ENCODE results near the gene ENPP5. TPM values are rescaled to one million over a fixed set of nuclear protein-coding genes. Genes with fewer than 3 reads are reported as not detected.

ENPP5 gene
- total RNA-seq, 2 experiments from 2014 or later = 1.4 to 2.0 TPM

DNA sequence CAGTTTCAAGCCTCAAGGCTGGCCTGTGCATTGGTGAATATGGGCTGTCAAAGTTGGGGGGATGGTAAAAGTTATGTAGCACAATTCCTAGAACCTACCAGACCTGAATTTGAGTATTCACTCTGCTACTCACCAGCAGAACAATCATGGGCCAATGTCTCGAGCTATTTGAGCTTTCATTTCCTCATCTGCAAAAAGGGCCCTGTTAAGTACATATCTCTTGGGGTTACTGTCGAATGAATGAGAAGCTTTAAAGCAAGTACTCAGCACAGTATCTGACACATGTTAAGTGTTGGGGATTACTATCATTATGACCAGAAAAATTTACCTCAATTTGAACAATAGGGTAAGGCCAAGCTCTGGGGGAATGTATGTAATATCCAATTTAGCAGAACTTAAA is 54.5 kb downstream of the ENPP5 start:
- H3K36me3 Mint-ChIP-seq = peaks cover 20% of the 10 kb centered on the region
- no peak overlapping the region for H3K27ac Mint-ChIP-seq
- DNase-seq (no peak), ATAC-seq (ENCODE audit: low read depth) (no peak)
- POLR2A ChIA-PET = no interaction called here
- peaks cover 5% of the 10 kb centered on the region for H3K9me3 Mint-ChIP-seq
- H3K4me3 Mint-ChIP-seq = no peak overlapping the region
- no peaks in the 10 kb centered on the region for H3K27me3 Mint-ChIP-seq
- peaks cover 2% of the 10 kb centered on the region for H3K4me1 Mint-ChIP-seq

GRCh38 chr6:46115634-46116033 is 55.1 kb downstream of the ENPP5 start:
- Mint-ChIP-seq H3K4me1 (peaks cover 2% of the 10 kb centered on the region), H3K27ac (no peak overlapping the region), H3K4me3 (no peak overlapping the region), H3K36me3 (peaks cover 16% of the 10 kb centered on the region), H3K9me3 (peaks cover 4% of the 10 kb centered on the region), H3K27me3 (no peaks in the 10 kb centered on the region)
- POLR2A ChIA-PET = no interaction called here
- DNase-seq (no peak), ATAC-seq (ENCODE audit: low read depth) (no peak)

DNA sequence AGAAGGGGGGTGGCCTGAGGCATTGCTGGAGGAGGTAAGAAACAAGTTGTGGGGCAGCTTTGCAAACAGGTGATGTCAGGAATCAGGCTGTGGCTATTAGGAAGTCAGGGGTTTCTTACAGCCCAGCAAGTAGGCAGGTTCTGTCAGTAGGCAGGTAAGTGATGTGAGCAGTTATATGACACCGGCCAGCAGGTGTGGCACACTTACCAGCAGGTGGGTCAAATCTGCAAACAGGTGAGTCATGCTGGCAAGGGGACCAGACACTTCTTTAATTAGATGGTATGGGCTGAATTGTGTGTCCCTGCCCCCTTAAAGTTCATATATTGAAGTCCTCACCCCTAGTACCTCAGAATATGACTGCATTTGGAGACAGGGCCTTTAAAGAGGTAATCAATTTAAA is 57.4 kb downstream of the ENPP5 start:
- Mint-ChIP-seq H3K4me1 (peaks cover 2% of the 10 kb centered on the region), H3K9me3 (peaks cover 10% of the 10 kb centered on the region), H3K27me3 (no peaks in the 10 kb centered on the region), H3K4me3 (no peak overlapping the region), H3K36me3 (peaks cover 9% of the 10 kb centered on the region), H3K27ac (no peak overlapping the region)
- POLR2A ChIA-PET = no interaction called here
- ATAC-seq (ENCODE audit: low read depth) = no peak
- DNase-seq = no peak

Other genes with a start within 250 kb of the ENPP5 start
- gene CLIC5, start 155.1 kb downstream of the ENPP5 start, total RNA-seq = 1 to 10 TPM; 6.0 to 6.4 TPM
- gene ENPP4, start 41.0 kb downstream of the ENPP5 start, total RNA-seq = 1 to 10 TPM; 9.0 to 9.3 TPM

Data from activated naive CD8-positive, alpha-beta T cell treated with anti-CD3 and anti-CD28 coated beads, Interleukin-2, amount 10 ng/mL, durations not matched to agents 7 days and 5 days (primary cell).